Keratinocyte (primary cell): ENCODE data around the gene PNPLA7. TPM values are rescaled to one million over a fixed set of nuclear protein-coding genes. Genes with fewer than 3 reads are reported as not detected.
"Not testable (repeated sequence)": the region's sequence is repeated elsewhere in the genome, so short reads cannot be mapped to it uniquely, and the experiment has no call there.

Experiments
- DNase-seq: peaks from one replicate; pipeline ENCODE4 v3.0.0-alpha.2; 2011; ENCODE audit warnings: low read depth, missing footprints, low spot score
- FAIRE-seq: peaks from 2 replicates; lab custom pipeline; 2011; peaks lifted over from hg19 to GRCh38; lab: Jason Lieb, UNC
- H2AFZ ChIP-seq: 2 replicates; pipeline ENCODE4 v1.6.0; 2012; ENCODE audit warnings: low read length, control low read depth, inconsistent platforms; ENCODE audit not compliant: control insufficient read depth
- H3K27ac ChIP-seq: 2 replicates; pipeline ENCODE4 v1.5.1; 2011; ENCODE audit warnings: low read length; ENCODE audit not compliant: control insufficient read depth, insufficient read depth
- H3K27me3 ChIP-seq: 3 replicates; pipeline ENCODE4 v1.6.0; 2011; ENCODE audit warnings: low read length; ENCODE audit not compliant: control insufficient read depth, insufficient read depth; ENCODE audit errors: extremely low read depth
- H3K36me3 ChIP-seq, 2 experiments: 2 replicates in 1 of 2; 3 replicates in 1 of 2; pipeline ENCODE4 v1.5.1; 2011; ENCODE audit warnings: low read length in 2 of 2, mild to moderate bottlenecking in 1 of 2; ENCODE audit not compliant: control insufficient read depth in 2 of 2, insufficient read depth in 2 of 2; ENCODE audit errors: extremely low read depth in 1 of 2
- H3K4me1 ChIP-seq: 3 replicates; pipeline ENCODE4 v1.5.1; 2011; ENCODE audit warnings: low read length; ENCODE audit not compliant: control insufficient read depth, insufficient read depth; ENCODE audit errors: extremely low read depth
- H3K4me2 ChIP-seq: 3 replicates; pipeline ENCODE4 v1.6.0; 2011; ENCODE audit warnings: low read depth, low read length; ENCODE audit not compliant: control insufficient read depth, insufficient read depth; ENCODE audit errors: extremely low read depth
- H3K4me3 ChIP-seq, 3 experiments: fragments of 200-600 bp in 1 of 3; sonication (generic) in 1 of 3; 2 replicates in 2 of 3; 3 replicates in 1 of 3; pipeline ENCODE4 v1.5.1; 2011 to 2016; ENCODE audit warnings: low read length in 3 of 3, mild to moderate bottlenecking in 3 of 3, control low read depth in 2 of 3, inconsistent platforms in 1 of 3, low read depth in 1 of 3, mixed read lengths in 1 of 3, mixed run types in 1 of 3, moderate library complexity in 1 of 3; ENCODE audit not compliant: control insufficient read depth in 2 of 3, insufficient read depth in 2 of 3; ENCODE audit errors: extremely low read depth in 1 of 3
- H3K79me2 ChIP-seq: 2 replicates; pipeline ENCODE4 v1.6.0; 2012; ENCODE audit warnings: low read length; ENCODE audit not compliant: control insufficient read depth, insufficient read depth
- H3K9ac ChIP-seq: 3 replicates; pipeline ENCODE4 v1.6.0; 2011; ENCODE audit warnings: low read length; ENCODE audit not compliant: control insufficient read depth, insufficient read depth; ENCODE audit errors: extremely low read depth
- H3K9me1 ChIP-seq: 3 replicates; pipeline ENCODE4 v1.6.0; 2011; ENCODE audit warnings: low read length; ENCODE audit not compliant: control insufficient read depth, insufficient read depth; ENCODE audit errors: extremely low read depth
- H3K9me3 ChIP-seq: 2 replicates; pipeline ENCODE4 v1.5.1; 2012; ENCODE audit warnings: low read depth, low read length; ENCODE audit not compliant: control insufficient read depth
- H4K20me1 ChIP-seq: 3 replicates; pipeline ENCODE4 v1.6.0; 2011; ENCODE audit warnings: low read length; ENCODE audit not compliant: control insufficient read depth, insufficient read depth; ENCODE audit errors: extremely low read depth
- CTCF ChIP-seq, 3 experiments: IDR thresholded peaks in 1 of 3; conservative IDR thresholded peaks in 1 of 3; optimal IDR thresholded peaks in 1 of 3; 2 replicates in 2 of 3; 3 replicates in 1 of 3; pipeline versions ENCODE3 to v1.5.1; 2011; ENCODE audit warnings: low read length in 3 of 3, mild to moderate bottlenecking in 3 of 3, moderate library complexity in 2 of 3, control low read depth in 1 of 3, inconsistent platforms in 1 of 3; ENCODE audit not compliant: insufficient read depth in 2 of 3; ENCODE audit errors: extremely low read depth in 1 of 3
- EZH2 ChIP-seq: IDR thresholded peaks from one replicate; pipeline ENCODE4 v1.6.1; 2012; ENCODE audit warnings: inconsistent platforms, mild to moderate bottlenecking, low read length, moderate library complexity
- dilution Hi-C: fragments of 300-500 bp; cut with MboI; formaldehyde crosslinking; loops from one replicate; pipeline ENCODE4 v1.7.0; 2020; ENCODE audit warnings: low sequenced_read_pairs; ENCODE audit not compliant: extremely low pct_ligation_motif_present
- polyA plus RNA-seq, 5 experiments: library from polyadenylated mRNA; depleted of rRNA in 3 of 5; stranded (reverse) in 3 of 5; stranded (forward) in 1 of 5; unstranded in 1 of 5; fragments of >200 nt; gene quantifications; 1 replicate in 1 of 5; 2 replicates in 3 of 5; 3 replicates in 1 of 5; pipeline versions ENCODE4 v1.2.1 to v1.2.3, GENCODE V29; 2011 to 2012; ENCODE audit warnings: missing spikeins in 2 of 5, low read depth in 1 of 5, low replicate concordance in 1 of 5

Gene PNPLA7
- polyA plus RNA-seq, 1 donor (not counting 4 experiments of a cell fraction or from before 2014, with no cell fraction given): 0.34 TPM

- Histone ChIP-seq H3K4me2 (no peak overlapping the region), H3K27ac (no peak overlapping the region), H3K4me1 (no peaks in the 10 kb centered on the region), H3K9me1 (no peaks in the 10 kb centered on the region), H3K79me2 (no peaks in the 10 kb centered on the region), H3K9ac (no peak overlapping the region), H4K20me1 (no peaks in the 10 kb centered on the region), H2AFZ (no peak overlapping the region), H3K27me3 (no peaks in the 10 kb centered on the region), H3K9me3 (no peaks in the 10 kb centered on the region), H3K4me3 (no peak overlapping the region), H3K36me3 (no peaks in the 10 kb centered on the region)
- dilution Hi-C loops: no loop called here
- DNase-seq: no peak
- FAIRE-seq: no peak
- no peak for TF ChIP-seq EZH2
These were observed 29.4 kb downstream of the PNPLA7 start for GRCh38 chr9:137520614-137521404.

- dilution Hi-C loops: no loop called here
- no peak overlapping the region for H3K27ac ChIP-seq
- no peak overlapping the region for H3K4me3 ChIP-seq
- H3K27me3 ChIP-seq: no peaks in the 10 kb centered on the region
- no peaks in the 10 kb centered on the region for H4K20me1 ChIP-seq
- no peaks in the 10 kb centered on the region for H3K36me3 ChIP-seq
- no peak overlapping the region for H2AFZ ChIP-seq
- no peaks in the 10 kb centered on the region for H3K4me1 ChIP-seq
- no peak overlapping the region for H3K9ac ChIP-seq
- no peaks in the 10 kb centered on the region for H3K9me1 ChIP-seq
- TF ChIP-seq EZH2 (no peak), CTCF (optimal IDR thresholded peaks at IDR 0.05 in 1 of 3, IDR thresholded peaks at IDR 0.05 in 1 of 3, conservative IDR thresholded peaks at IDR 0.05 in 1 of 3; ENCODE audit: extremely low read depth in 1 of 3, insufficient read depth in 2 of 3, low read length in 3 of 3) (no peak)
- H3K4me2 ChIP-seq: no peak overlapping the region
- no peaks in the 10 kb centered on the region for H3K9me3 ChIP-seq
- DNase-seq (no peak), FAIRE-seq (no peak)
- H3K79me2 ChIP-seq: no peaks in the 10 kb centered on the region
These were observed 30.6 kb downstream of the PNPLA7 start for GRCh38 chr9:137519553-137519952.

DNA sequence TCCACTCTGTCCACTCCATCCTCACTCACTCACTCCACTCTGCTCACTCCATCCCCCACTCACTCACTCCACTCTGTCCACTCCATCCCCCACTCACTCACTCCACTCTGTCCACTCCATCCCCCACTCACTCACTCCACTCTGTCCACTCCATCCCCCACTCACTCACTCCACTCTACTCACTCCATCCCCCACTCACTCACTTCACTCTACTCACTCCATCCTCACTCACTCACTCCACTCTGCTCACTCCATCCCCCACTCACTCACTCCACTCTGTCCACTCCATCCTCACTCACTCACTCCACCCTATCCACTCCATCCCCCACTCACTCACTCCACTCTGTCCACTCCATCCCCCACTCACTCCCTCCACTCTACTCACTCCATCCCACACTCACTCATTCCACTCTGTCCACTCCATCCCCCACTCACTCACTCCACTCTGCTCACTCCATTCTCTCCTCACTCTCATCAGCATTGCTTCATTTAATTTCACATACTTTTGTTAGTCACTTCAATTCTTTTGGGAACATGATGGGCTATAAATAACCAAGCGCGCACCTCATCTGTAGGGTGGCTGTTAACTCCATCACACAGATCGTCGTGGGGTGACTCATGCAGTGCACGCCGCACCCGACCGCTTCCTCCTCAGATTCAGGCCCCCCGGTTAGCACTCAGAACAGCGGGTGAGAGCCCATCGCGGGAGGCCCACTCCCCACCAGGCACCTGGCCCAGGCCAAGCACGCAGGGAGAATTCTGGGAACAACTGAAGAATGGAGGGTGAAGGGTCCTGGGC, 31.3 kb downstream of the PNPLA7 start:
- FAIRE-seq, dilution Hi-C loops, H3K4me1 ChIP-seq: not testable (repeated sequence)

More for the DNA sequence above, 31.3 kb downstream of the PNPLA7 start:
- not testable (repeated sequence) for H3K4me2 ChIP-seq, DNase-seq, H3K36me3 ChIP-seq, H3K79me2 ChIP-seq, H2AFZ ChIP-seq, H3K9ac ChIP-seq, H3K9me1 ChIP-seq, H3K27me3 ChIP-seq, H3K27ac ChIP-seq, H3K4me3 ChIP-seq, H4K20me1 ChIP-seq, H3K9me3 ChIP-seq
